BJ (cell line): Measurements from ENCODE around the gene CFI. TPM values are rescaled to one million over a fixed set of nuclear protein-coding genes. Genes with fewer than 3 reads are reported as not detected.

Source experiments
- CTCF ChIA-PET: fragments of 350-600 bp; formaldehyde crosslinking; extraction: SDS; loops from one replicate; lab custom pipeline; 2021; ENCODE audit warnings: antibody characterized with exemption, inconsistent platforms; lab: Yijun Ruan, JAX
- POLR2A ChIA-PET: fragments of 300-600 bp; sonication (Branson Sonifier 250); formaldehyde crosslinking; extraction: SDS; loops from one replicate; lab custom pipeline; 2021; ENCODE audit warnings: antibody characterized with exemption; lab: Charles Lee
- DNase-seq: peaks from one replicate; pipeline ENCODE4 v3.0.0-alpha.2; 2011; ENCODE audit warnings: low read depth
- H3K27me3 ChIP-seq: 2 replicates; pipeline ENCODE4 v1.6.0; 2011; ENCODE audit warnings: low read length; ENCODE audit not compliant: control insufficient read depth, insufficient read depth
- H3K36me3 ChIP-seq: 2 replicates; pipeline ENCODE4 v1.5.1; 2011; ENCODE audit warnings: low read length; ENCODE audit not compliant: control insufficient read depth, insufficient read depth
- H3K4me3 ChIP-seq: 2 replicates; pipeline ENCODE4 v1.5.1; 2011; ENCODE audit warnings: low read depth, mild to moderate bottlenecking, control low read depth, low read length
- CTCF ChIP-seq: IDR thresholded peaks from 2 replicates; pipeline ENCODE4 v1.5.1; 2011; ENCODE audit warnings: low read depth, mild to moderate bottlenecking, control low read depth, inconsistent platforms, low read length, moderate library complexity; ENCODE audit not compliant: insufficient read depth
- polyA plus RNA-seq: library from polyadenylated mRNA; depleted of rRNA; stranded (reverse); fragments of >200 nt; gene quantifications from 2 replicates; pipeline ENCODE4 v1.2.3, GENCODE V29; 2011

The CFI gene
- polyA plus RNA-seq, 1 experiment: 1.3 TPM

- Histone ChIP-seq H3K27me3 (no peaks in the 10 kb centered on the region), H3K36me3 (no peaks in the 10 kb centered on the region), H3K4me3 (no peak overlapping the region)
- CTCF ChIA-PET: no interaction called here
- POLR2A ChIA-PET: no interaction called here
- TF ChIP-seq CTCF: no peak
- DNase-seq: no peak
These were observed 66.0 kb downstream of the CFI start for GRCh38 chr4:109735566-109736365.

GRCh38 chr4:109733728-109734127, 68.1 kb downstream of the CFI start:
- TF ChIP-seq CTCF: no peak
- no peaks in the 10 kb centered on the region for H3K36me3 ChIP-seq
- ChIA-PET CTCF (no interaction called here), POLR2A (no interaction called here)
- H3K4me3 ChIP-seq: no peak overlapping the region
- no peaks in the 10 kb centered on the region for H3K27me3 ChIP-seq
- no peak for DNase-seq

- H3K4me3 ChIP-seq: peak overlapping the region; percentile 79
- DNase-seq: no peak
- peak; percentile 6; the same call in 1 of the 2 replicates for TF ChIP-seq CTCF
- ChIA-PET POLR2A (no interaction called here), CTCF (interaction anchor here (0.7 to 1.3 kb wide), 3 partner anchors 12 to 27 kb away, joined by 3 to 4 read pairs (median 3); partner anchors contain the start of gene CASP6)
- no peaks in the 10 kb centered on the region for H3K36me3 ChIP-seq
- no peaks in the 10 kb centered on the region for H3K27me3 ChIP-seq
These were observed 70.9 kb downstream of the CFI start for GRCh38 chr4:109730619-109731545.

GRCh38 chr4:109729718-109730618, 71.8 kb downstream of the CFI start, which contains the start of gene PLA2G12A:
Gene PLA2G12A (minus strand): TSS chr4:109730070. CDS start chr4:109729809, 261 bp downstream.
- Histone ChIP-seq H3K36me3 (no peaks in the 10 kb centered on the region), H3K27me3 (no peaks in the 10 kb centered on the region), H3K4me3 (peak within 1 kb of the TSS; percentile 79)
- peak; percentile 9 for DNase-seq
- no peak for TF ChIP-seq CTCF
- ChIA-PET POLR2A (no interaction called here), CTCF (interaction anchor here (0.8 to 1.5 kb wide), 4 partner anchors 9 to 27 kb away, joined by 3 to 4 read pairs (median 3); partner anchors contain the start of gene CASP6)
